Heart left ventricle (tissue), 13 donors: ENCODE data around the gene CHMP1A.

ENCODE experiments used
- CTCF ChIP-seq, 12 donors: fragments of 200-600 bp; sonication (generic) in 4 of 12; IDR thresholded peaks; one replicate each; pipeline versions ENCODE4 v1.5.0 to v1.8.0; 2018 to 2022; ENCODE audit warnings: antibody characterized with exemption in 12 of 12, mild to moderate bottlenecking in 5 of 12
- POLR2A ChIP-seq, 2 donors: fragments of 450-650 bp; IDR thresholded peaks; one replicate each; pipeline ENCODE4 v1.6.1; 2017; ENCODE audit warnings: antibody characterized with exemption in 2 of 2, mild to moderate bottlenecking in 2 of 2, moderate library complexity in 2 of 2
- donor health status: ischemic (EF 13 %, LVEDD 7.1; RV severe dilation, severe dysfunction).
- donor health status: DM: no; HTN: yes; CAD: no.
- donor health status: DM: no; HTN: no; CAD: no.
- donor health status: ischemic (EF 25% LVEDD 6.9; RV normal size, moderate dysfunction).
- donor health status: ischemic (EF 25% LVEDD 5.7; RV mildly dilated, moderate dysfunction).
- donor health status: ischemic (EF 35%, LVEDD 5.7; RV mildly dilated, moderate dysfunction).
- donor health status: nonischemic (EF 11% LVEDD 7.7; RV severe dilation, severe dysfunction).
- donor health status: DM: yes; HTN: yes; CAD: no.
- donor health status: PGD.
- donor health status: ischemic (EF 29% LVEDD 5.4; RV normal size, mild dysfunction).
- donor health status: nonischemic (EF 23%, LVEDD 6.1; RV moderate dilation, normal function).

- TF ChIP-seq POLR2A (IDR thresholded peaks at IDR 0.05) (no peak), CTCF (IDR thresholded peaks at IDR 0.05) (no peak)
Observed at GRCh38 chr16:89636663-89637062, 20.8 kb downstream of the CHMP1A start.
